Fibroblast of villous mesenchyme (primary cell): ENCODE results near the gene RBCK1. TPM values are rescaled to one million over a fixed set of nuclear protein-coding genes. Genes with fewer than 3 reads are reported as not detected.
"Not testable (repeated sequence)": the region's sequence is repeated elsewhere in the genome, so short reads cannot be mapped to it uniquely, and the experiment has no call there.

Source experiments
- DNase-seq: peaks from one replicate; pipeline ENCODE4 v3.0.0-alpha.2; 2010; ENCODE audit warnings: low read depth
- H3K4me3 ChIP-seq: 2 replicates; pipeline ENCODE4 v1.5.1; 2011; ENCODE audit warnings: low read depth, mild to moderate bottlenecking, low read length
- CTCF ChIP-seq: IDR thresholded peaks from 2 replicates; pipeline ENCODE4 v1.5.1; 2012; ENCODE audit warnings: low read depth, mild to moderate bottlenecking, low read length; ENCODE audit not compliant: insufficient read depth
- total RNA-seq: library from RNA; depleted of rRNA; stranded (reverse); fragments of >200 nt; gene quantifications from 2 replicates; pipeline ENCODE4 v1.2.3, GENCODE V29; 2012

The RBCK1 gene
- total RNA-seq, 1 donor: 59.2 TPM

GRCh38 chr20:376750-377149 is 31.3 kb upstream of the RBCK1 start:
- TF ChIP-seq CTCF: no peak
- DNase-seq: no peak
- no peak overlapping the region for H3K4me3 ChIP-seq

GRCh38 chr20:377578-377977 is 30.5 kb upstream of the RBCK1 start:
- DNase-seq, H3K4me3 ChIP-seq: not testable (repeated sequence)

- H3K4me3 ChIP-seq: no peak overlapping the region
- TF ChIP-seq CTCF: no peak
- no peak for DNase-seq
Observed at GRCh38 chr20:378961-379336, 29.1 kb upstream of the RBCK1 start.

GRCh38 chr20:380763-381580 is 27.1 kb upstream of the RBCK1 start:
- DNase-seq: peak; percentile 79
- peak overlapping the region; percentile 87 for H3K4me3 ChIP-seq
- TF ChIP-seq CTCF: peak; percentile 13

GRCh38 chr20:381581-382290 is 26.4 kb upstream of the RBCK1 start:
- peak; percentile 89 for DNase-seq

GRCh38 chr20:382291-383115 is 25.6 kb upstream of the RBCK1 start:
- H3K4me3 ChIP-seq: peak overlapping the region; percentile 87
- no peak for DNase-seq
- TF ChIP-seq CTCF: no peak

More at GRCh38 chr20:381581-382290, 26.4 kb upstream of the RBCK1 start:
- TF ChIP-seq CTCF: no peak
- peak overlapping the region; percentile 87 for H3K4me3 ChIP-seq

GRCh38 chr20:383889-384288 is 24.2 kb upstream of the RBCK1 start:
- DNase-seq: no peak
- TF ChIP-seq CTCF: no peak
- no peak overlapping the region for H3K4me3 ChIP-seq
